ENCODE results near the gene PALLD. TPM values are rescaled to one million over a fixed set of nuclear protein-coding genes. Genes with fewer than 3 reads are reported as not detected.
"Not testable (repeated sequence)": the region's sequence is repeated elsewhere in the genome, so short reads cannot be mapped to it uniquely, and the experiment has no call there.

Gene PALLD
- total RNA-seq, 2 experiments from 2014 or later, result 0.49 to 0.78 TPM

GRCh38 chr4:168800926-168801325 lies 304.1 kb downstream of the PALLD start:
- DNase-seq (no peak), ATAC-seq (ENCODE audit: poor library complexity) (no peak)
- intact Hi-C loops (cut with DNase I, micrococcal nuclease), result no loop called here
- no peak overlapping the region for H3K4me3 ChIP-seq (ENCODE audit: low read length)
- H3K4me3 Mint-ChIP-seq, result no peak overlapping the region
- no peak overlapping the region for H3K27ac Mint-ChIP-seq
- TF ChIP-seq CTCF (IDR thresholded peaks at IDR 0.05), result no peak
- ChIA-PET POLR2A (no interaction called here), CTCF (no interaction called here)
- H3K4me1 Mint-ChIP-seq (ENCODE audit: low read depth), result no peaks in the 10 kb centered on the region
- peaks cover 3% of the 10 kb centered on the region for H3K9me3 Mint-ChIP-seq
- H3K27ac ChIP-seq (ENCODE audit: low read depth in 1 of 2, low read length in 2 of 2), result no peak overlapping the region
- no peaks in the 10 kb centered on the region for H3K27me3 ChIP-seq (ENCODE audit: control insufficient read depth in 1 of 2, insufficient read depth in 2 of 2, low read length in 2 of 2)
- no peaks in the 10 kb centered on the region for H3K36me3 ChIP-seq (ENCODE audit: insufficient read depth, low read length)
- H3K9me3 ChIP-seq (ENCODE audit: control insufficient read depth in 1 of 2, insufficient read depth in 1 of 2, low read length in 2 of 2), result no peaks in the 10 kb centered on the region
- no peaks in the 10 kb centered on the region for H3K4me1 ChIP-seq (ENCODE audit: insufficient read depth, low read length)
- peaks cover 13% of the 10 kb centered on the region for H3K27me3 Mint-ChIP-seq
- no peaks in the 10 kb centered on the region for H3K36me3 Mint-ChIP-seq (ENCODE audit: low read depth)

- intact Hi-C loops (cut with DNase I, micrococcal nuclease), result no loop called here
- no peak for TF ChIP-seq CTCF (IDR thresholded peaks at IDR 0.05)
- CTCF ChIA-PET, result no interaction called here
- Histone ChIP-seq H3K27me3 (ENCODE audit: control insufficient read depth in 1 of 2, insufficient read depth in 2 of 2, low read length in 2 of 2) (no peaks in the 10 kb centered on the region), H3K4me1 (ENCODE audit: insufficient read depth, low read length) (no peaks in the 10 kb centered on the region), H3K9me3 (ENCODE audit: control insufficient read depth in 1 of 2, insufficient read depth in 1 of 2, low read length in 2 of 2) (no peaks in the 10 kb centered on the region), H3K27ac (ENCODE audit: low read depth in 1 of 2, low read length in 2 of 2) (no peak overlapping the region), H3K36me3 (ENCODE audit: insufficient read depth, low read length) (no peaks in the 10 kb centered on the region), H3K4me3 (ENCODE audit: low read length) (no peak overlapping the region)
- Mint-ChIP-seq H3K36me3 (ENCODE audit: low read depth) (no peaks in the 10 kb centered on the region), H3K4me3 (no peak overlapping the region), H3K9me3 (peaks cover 3% of the 10 kb centered on the region), H3K27me3 (peaks cover 13% of the 10 kb centered on the region), H3K27ac (no peak overlapping the region), H3K4me1 (ENCODE audit: low read depth) (no peaks in the 10 kb centered on the region)
- ATAC-seq (ENCODE audit: poor library complexity), result no peak
- DNase-seq, result no peak
- POLR2A ChIA-PET, result no interaction called here
Observed at GRCh38 chr4:168802222-168802621, 305.4 kb downstream of the PALLD start.

DNA sequence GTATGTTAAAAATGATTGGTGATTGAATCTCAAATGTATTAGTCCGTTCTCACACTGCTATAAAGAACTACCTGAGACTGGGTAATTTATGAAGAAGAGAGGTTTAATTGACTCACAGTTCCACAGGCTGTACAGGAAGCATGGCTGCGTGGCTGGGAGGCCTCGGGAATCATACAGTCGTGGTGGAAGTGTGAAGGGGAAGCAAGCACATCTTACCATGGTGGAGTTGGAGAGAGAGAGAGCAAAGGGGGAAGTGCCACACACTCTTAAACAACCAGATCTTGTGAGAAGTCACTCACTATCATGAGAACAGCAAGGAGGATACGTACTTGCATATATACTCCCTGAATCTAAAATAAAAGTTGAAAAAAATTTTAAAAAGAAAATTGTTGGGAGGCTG lies 306.2 kb downstream of the PALLD start:
- H3K4me1 Mint-ChIP-seq (ENCODE audit: low read depth); H3K9me3 Mint-ChIP-seq; H3K4me1 ChIP-seq (ENCODE audit: insufficient read depth, low read length); CTCF ChIA-PET; ATAC-seq (ENCODE audit: poor library complexity); H3K36me3 ChIP-seq (ENCODE audit: insufficient read depth, low read length); H3K27me3 ChIP-seq (ENCODE audit: control insufficient read depth in 1 of 2, insufficient read depth in 2 of 2, low read length in 2 of 2); POLR2A ChIA-PET; H3K4me3 ChIP-seq (ENCODE audit: low read length); H3K4me3 Mint-ChIP-seq; H3K27ac ChIP-seq (ENCODE audit: low read depth in 1 of 2, low read length in 2 of 2); H3K27ac Mint-ChIP-seq; H3K36me3 Mint-ChIP-seq (ENCODE audit: low read depth); H3K9me3 ChIP-seq (ENCODE audit: control insufficient read depth in 1 of 2, insufficient read depth in 1 of 2, low read length in 2 of 2); intact Hi-C loops (cut with DNase I, micrococcal nuclease): not testable (repeated sequence)
- peaks cover 13% of the 10 kb centered on the region for H3K27me3 Mint-ChIP-seq
- peak in 3 of 14 experiments; percentile 10 to 44 (median 36) for DNase-seq

- no peak for DNase-seq
- no peak for ATAC-seq (ENCODE audit: poor library complexity)
- no peak overlapping the region for H3K27ac Mint-ChIP-seq
- H3K4me3 Mint-ChIP-seq, result no peak overlapping the region
- peaks cover 13% of the 10 kb centered on the region for H3K27me3 Mint-ChIP-seq
- Histone ChIP-seq H3K4me1 (ENCODE audit: insufficient read depth, low read length) (no peaks in the 10 kb centered on the region), H3K27ac (ENCODE audit: low read depth in 1 of 2, low read length in 2 of 2) (no peak overlapping the region), H3K4me3 (ENCODE audit: low read length) (no peak overlapping the region), H3K36me3 (ENCODE audit: insufficient read depth, low read length) (no peaks in the 10 kb centered on the region), H3K9me3 (ENCODE audit: control insufficient read depth in 1 of 2, insufficient read depth in 1 of 2, low read length in 2 of 2) (no peaks in the 10 kb centered on the region), H3K27me3 (ENCODE audit: control insufficient read depth in 1 of 2, insufficient read depth in 2 of 2, low read length in 2 of 2) (no peaks in the 10 kb centered on the region)
- no peaks in the 10 kb centered on the region for H3K4me1 Mint-ChIP-seq (ENCODE audit: low read depth)
- CTCF ChIA-PET, result no interaction called here
- no peak for TF ChIP-seq CTCF (IDR thresholded peaks at IDR 0.05)
- no peaks in the 10 kb centered on the region for H3K36me3 Mint-ChIP-seq (ENCODE audit: low read depth)
- peaks cover 3% of the 10 kb centered on the region for H3K9me3 Mint-ChIP-seq
- intact Hi-C loops (cut with DNase I, micrococcal nuclease), result no loop called here
- POLR2A ChIA-PET, result no interaction called here
Observed at GRCh38 chr4:168803732-168804131, 306.9 kb downstream of the PALLD start.
